ENCODE results near the gene SKIC2.
"Not testable (repeated sequence)": the region's sequence is repeated elsewhere in the genome, so short reads cannot be mapped to it uniquely, and the experiment has no call there.

SKIC2 gene

DNA sequence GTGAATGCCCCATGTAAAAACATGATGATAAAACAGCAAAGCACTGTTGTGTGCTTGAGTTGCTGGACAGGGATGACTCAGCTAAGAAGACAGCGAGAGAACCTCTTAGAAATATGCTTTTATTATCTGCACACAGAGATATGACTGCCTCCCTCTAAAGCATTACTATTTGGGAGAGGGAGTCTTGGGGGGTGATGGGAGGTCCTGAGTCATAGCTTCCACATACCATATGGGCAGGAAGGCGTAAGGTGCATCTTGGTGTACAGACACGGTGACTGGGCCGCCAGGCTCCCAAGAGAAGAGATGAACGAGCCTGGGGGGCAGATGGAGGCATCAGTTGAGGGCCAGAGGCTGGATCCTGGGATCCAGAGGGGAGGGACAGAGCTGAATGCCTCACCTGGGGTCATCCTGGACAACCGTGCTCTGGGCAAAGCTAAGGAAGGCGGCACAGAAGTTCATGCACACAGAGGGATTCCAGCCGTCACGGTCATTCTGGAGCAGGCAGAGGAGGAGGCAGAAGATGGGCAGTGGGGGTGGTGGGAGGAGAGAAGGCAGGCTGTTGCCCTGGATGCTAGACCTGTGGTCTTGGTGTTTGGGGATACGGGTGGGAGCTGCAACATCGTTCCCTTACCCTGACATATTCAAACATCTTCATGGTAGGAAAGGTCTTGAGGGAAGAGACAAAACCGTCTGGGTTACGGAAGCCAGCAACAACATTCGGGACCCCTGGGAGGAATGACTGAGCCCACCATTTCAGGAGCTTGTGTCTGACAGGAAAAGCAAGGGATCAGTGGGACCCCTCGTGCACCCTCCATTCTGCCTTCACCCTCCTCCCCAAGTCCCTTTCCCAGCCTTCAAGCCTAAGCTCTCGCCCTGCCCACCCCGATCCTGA lies 11.0 kb downstream of the SKIC2 start:
- no peak for DNase-seq (ENCODE audit: low read depth)

DNA sequence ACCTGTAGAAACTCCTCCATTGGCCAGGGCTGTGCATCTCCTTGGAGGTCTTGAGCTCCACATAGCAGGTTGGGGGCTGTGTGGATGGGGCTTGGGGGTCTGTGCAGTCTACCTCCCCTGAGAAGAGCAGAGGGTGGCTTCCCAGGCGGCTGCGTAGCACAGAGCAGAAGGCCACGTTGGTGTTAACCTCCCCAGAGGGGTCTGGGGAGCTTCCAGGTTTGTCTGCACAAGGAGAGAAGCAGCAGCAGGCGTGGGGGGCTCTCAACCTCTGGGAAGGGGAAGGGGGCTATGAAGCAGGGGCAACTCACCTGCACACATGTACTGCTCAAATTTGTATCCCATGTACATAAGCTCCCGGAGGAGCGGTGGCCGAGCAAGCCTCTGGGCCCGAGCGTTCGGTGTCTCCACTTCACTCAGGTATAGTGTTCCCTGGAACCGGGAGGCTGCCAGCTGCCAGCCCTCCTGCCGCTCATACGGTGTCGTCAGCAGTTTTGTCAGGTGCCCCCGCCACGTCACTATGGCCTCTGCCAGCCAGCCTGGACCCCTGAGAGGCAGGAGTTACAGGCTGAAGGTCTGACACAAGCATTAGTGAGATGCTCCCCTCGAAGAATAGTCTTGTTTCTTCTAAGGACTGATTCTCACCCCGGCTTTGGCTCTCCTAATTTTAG lies 11.8 kb downstream of the SKIC2 start:
- no peak for DNase-seq (ENCODE audit: low read depth)

DNA sequence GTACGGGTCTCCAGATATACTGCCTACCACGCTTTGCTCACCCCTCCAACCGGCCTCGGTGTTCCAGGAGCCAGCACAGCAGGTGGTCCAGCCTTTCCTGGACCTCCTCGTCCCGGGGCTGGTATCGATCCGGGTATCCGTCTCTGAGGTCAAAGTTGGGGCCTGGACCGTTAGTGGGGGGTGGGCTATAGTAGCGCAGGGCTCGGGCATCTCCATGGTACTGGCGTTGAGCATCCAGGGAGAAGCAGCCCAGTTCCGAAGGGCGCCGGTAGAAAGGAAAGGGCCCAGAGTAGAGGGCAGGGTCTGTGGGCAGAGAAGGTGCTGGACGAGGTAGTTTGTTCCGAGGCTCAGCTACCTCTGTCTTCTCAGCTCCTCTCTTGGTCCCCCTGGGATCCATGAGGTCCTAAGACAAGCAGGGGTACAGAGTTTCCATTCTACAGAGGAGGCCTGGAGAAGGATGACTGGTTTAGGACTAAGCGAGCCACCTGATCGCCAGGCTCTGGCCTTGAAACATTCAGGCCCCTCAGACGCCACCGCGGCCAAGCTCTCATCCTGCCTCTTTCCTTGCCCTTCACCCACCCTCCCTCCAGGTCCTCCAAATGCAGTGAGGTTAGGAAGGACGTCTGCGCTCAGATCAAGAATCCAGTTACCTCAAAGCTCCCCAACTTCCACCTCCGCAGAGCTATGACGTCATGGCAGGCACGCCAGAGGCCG lies 12.5 kb downstream of the SKIC2 start:
- no peak for DNase-seq (ENCODE audit: low read depth)

DNA sequence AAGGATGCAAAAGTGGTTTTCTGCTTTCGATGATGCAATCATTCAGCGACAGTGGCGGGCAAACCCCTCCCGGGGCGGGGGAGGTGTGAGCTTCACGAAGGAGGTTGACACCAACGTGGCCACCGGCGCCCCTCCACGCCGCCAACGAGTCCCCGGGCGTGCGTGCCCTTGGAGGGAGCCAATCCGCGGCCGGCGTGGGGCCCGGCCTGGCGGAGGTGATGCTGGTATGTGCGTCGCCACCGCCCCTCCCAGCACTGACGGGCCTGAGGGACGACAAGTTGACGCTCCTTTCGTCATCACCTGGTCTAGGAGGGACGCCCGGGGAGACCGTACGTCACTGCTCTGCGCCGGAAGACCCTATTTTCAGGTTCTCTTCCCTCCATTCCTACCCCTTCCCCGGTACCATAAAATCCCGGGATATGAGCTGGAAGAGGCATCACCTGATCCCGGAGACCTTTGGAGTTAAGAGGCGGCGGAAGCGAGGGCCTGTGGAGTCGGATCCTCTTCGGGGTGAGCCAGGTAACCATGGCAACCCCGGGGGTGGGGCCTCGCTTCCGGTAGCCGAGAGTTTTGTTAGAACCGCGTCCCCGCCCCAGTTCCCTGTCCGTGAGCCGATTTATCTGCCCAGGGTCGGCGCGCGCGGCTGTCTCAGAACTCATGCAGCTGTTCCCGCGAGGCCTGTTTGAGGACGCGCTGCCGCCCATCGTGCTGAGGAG lies 13.2 kb downstream of the SKIC2 start, which contains the start of gene DXO:
Gene DXO (minus strand): TSS at position 146 of the 716 bp plus-strand sequence. CDS start 463 bp downstream, outside the sequence.
- DNase-seq (ENCODE audit: low read depth): peak; percentile 96

DNA sequence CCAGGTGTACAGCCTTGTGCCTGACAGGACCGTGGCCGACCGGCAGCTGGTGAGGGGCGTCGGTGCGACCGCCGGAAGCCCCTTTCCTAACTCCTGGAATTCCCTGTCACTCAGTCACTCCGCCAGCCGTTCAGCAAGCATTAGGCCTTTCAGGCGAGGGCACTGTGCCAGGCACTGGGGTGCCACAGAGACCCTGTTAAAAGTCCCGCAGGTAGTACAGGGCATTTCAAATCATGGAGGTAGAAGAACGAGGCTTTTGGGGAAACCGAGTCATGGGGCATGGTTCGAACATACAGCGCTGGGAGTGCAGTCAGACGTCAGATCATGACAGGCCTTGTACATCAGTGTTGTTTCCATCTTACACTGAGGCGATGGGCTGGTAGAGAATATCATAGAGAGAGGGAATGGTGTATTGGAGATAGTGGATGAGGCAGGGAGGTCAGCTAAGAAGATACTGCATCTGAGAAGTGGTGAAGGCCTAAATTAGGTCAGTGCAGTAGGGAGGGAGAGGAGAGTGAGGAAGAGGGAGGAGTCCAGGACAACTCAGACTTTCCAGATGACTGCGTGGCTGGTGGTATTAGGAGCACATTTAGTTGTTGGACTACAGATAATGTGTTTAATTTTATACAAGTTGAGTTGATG lies 13.9 kb downstream of the SKIC2 start:
- DNase-seq (ENCODE audit: low read depth): peak; percentile 31

DNA sequence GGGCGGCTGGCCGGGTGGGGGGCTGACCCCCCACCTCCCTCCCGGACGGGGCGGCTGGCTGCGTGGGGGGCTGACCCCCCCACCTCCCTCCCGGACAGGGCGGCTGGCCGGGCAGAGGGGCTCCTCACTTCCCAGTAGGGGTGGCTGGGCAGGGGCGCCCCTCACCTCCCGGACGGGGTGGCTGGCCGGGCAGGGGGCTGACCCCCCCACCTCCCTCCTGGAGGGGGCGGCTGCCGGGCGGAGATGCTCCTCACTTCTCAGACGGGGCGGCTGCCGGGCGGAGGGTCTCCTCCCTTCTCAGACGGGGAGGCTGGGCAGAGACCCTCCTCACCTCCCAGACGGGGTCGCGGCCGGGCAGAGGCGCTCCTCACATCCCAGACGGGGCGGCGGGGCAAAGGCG lies 17.1 kb downstream of the SKIC2 start:
- DNase-seq (ENCODE audit: low read depth): not testable (repeated sequence)

DNA sequence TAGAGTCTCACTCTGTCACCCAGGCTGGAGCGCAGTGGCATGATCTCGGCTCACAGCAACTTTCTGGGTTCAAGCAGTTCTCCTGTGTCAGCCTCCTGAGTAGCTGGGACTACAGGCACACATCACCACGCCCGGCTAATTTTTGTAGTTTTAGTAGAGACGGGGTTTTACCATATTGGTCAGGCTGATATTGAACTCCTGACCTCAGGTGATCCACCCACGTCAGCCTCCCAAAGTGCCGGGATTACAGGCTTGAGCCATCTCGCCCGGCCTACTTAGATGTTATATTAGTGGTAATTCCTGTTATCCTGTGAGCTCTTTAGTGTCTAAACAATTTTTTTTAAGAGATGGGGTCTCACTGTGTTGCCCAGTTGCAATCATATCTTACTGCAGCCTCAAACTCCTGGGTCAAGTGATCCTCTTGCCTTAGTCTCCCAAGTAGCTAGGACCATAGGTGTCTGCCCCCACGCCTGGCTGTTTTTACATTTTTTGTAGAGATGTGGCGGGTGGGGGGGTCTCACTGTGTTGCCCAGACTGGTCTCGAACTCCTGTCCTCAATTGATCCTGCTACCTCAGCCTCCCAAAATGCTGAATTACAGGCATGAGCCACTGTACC lies 18.9 kb downstream of the SKIC2 start:
- no peak for DNase-seq (ENCODE audit: low read depth)

DNA sequence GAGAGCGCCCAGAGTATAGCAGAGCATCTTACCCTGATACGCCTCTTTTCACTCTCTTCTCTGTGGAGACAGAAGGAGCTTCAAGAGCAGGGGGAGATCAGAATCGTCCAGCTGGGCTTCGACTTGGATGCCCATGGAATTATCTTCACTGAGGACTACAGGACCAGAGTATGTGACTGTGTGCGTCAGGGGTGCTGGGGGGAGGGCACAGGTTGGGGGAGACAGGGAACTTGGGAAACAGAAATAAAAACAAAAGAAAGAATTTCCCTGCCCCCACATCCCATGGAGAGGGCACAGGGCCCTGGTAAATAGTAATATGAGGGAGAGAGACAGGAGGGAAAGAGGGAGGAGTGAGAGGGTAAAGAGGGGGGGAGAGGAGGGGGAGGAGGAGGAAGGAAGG lies 19.9 kb downstream of the SKIC2 start:
- no peak for DNase-seq (ENCODE audit: low read depth)

DNA sequence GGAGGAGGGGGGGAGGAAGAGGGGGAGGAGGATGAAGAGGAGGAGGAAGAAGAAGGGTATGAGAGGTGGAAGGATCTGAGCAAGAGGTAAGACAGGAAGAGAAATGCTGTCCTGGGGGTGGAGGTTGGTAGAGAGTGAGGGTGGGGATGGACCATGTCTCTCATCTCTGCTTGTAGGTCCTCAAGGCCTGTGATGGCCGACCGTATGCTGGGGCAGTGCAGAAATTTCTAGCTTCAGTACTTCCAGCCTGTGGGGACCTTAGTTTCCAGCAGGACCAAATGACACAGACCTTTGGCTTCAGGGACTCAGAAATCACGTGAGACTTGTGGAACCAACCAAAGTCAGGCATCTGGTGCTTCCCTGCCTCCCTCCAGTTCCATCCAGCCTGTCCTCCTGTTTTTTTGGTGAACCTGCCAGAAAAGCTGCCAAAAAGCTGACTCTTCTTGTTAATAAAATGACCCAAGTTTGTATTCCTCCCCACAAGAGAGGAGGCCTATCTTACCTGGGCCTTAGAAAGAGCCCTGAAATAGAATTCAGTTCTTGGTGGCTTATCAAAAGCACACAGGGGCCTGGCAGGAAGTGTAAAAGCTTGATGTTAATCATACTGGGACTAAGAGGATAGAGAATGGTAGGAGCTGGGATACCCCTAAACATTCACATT lies 20.4 kb downstream of the SKIC2 start:
- no peak for DNase-seq (ENCODE audit: low read depth)

DNA sequence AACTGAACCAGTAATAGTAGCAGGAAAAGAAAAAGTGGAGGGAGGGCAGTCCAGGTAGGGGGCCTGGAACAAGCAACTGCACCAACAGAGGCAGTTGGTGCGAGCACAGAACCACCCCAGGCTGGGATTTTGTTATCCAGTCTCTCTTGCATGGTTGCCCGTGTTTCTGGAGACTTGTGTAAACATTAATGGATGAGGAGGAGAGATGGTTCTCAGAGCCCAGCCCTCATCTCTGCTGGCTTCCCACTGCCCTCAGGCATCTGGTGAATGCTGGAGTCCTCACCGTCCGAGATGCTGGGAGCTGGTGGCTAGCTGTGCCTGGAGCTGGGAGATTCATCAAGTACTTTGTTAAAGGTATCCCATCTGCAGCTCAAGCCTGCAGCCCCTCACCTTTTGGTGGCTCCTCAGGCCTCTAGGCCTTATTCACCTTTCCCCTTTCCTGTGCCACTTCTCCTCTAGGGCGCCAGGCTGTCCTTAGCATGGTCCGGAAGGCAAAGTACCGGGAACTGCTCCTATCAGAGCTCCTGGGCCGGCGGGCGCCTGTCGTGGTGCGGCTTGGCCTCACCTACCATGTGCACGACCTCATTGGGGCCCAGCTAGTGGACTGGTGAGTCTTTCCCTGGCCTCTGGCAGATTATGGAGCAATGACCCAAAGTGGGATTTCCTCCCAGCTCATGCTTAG lies 21.4 kb downstream of the SKIC2 start:
- not testable (repeated sequence) for DNase-seq (ENCODE audit: low read depth)

DNA sequence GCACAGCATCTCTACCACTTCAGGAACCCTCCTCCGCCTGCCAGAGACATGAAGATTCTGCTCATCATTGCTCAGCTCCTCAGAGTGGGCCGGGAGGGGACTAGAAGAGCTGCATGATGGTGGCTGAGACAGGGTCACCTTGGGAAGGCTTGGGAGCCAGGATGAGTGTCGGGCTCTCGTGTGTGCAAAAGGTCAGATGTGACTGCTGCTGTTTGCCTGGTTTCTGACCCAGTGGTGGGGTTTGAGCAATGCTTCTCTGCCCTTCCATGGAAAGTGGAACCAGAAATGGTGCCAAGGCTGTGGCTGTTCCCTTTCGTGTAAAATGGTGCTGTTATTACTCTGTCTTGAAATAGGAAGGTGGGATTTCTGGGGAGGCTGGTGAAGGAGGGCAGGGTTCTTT lies 22.0 kb downstream of the SKIC2 start:
- not testable (repeated sequence) for DNase-seq (ENCODE audit: low read depth)

DNA sequence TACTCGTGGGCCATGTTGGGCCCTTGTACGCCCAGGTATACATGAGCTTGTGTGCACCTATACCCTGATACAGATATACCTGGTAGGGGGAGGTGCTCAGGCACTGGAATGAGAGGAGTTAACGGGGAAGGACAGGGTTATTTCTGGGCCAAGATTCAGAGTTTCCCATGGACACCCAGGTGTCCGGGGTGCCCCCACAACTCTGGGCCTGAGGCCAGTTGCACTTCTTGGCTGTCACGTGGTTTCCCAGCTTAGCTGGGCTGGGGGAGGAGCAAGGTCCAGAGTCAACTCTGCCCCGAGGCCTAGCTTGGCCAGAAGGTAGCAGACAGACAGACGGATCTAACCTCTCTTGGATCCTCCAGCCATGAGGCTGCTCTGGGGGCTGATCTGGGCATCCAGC lies 22.8 kb downstream of the SKIC2 start, which contains the start of gene C4A:
Gene C4A (plus strand): TSS at position 314 of the 400 bp plus-strand sequence. CDS start 51 bp downstream, at position 365.
- DNase-seq (ENCODE audit: low read depth): not testable (repeated sequence)

DNA sequence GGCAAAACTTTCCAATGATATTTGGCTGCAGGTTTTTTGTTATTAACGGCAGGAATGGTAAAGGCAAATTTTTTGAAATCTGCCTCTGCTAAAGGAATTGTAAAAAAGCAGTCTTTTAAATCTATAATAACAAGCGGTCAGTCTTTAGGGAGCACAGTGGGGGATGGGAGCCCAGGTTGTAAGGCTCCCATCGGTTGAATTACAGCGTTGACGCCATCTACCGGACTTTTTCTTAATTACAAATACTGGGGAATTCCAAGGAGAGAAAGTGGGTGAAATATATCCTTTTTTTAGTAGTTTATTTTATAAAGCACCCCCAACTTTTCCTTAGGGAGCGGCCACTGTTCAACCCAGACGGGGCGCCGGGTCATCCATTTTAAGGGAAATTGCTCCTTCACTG lies 30.4 kb downstream of the SKIC2 start:
- not testable (repeated sequence) for DNase-seq (ENCODE audit: low read depth)

DNA sequence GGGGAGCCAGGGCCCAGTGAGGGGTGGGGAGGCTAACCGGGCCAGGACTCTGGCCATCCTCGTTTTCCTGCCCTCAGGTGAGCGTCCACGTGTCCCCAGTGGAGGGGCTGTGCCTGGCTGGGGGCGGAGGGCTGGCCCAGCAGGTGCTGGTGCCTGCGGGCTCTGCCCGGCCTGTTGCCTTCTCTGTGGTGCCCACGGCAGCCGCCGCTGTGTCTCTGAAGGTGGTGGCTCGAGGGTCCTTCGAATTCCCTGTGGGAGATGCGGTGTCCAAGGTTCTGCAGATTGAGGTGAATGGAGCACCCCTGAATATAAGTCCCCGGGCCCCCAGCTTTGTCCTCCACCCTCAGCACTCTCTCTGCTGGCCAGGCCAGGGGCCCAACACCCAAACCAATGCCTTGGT lies 35.4 kb downstream of the SKIC2 start:
- not testable (repeated sequence) for DNase-seq (ENCODE audit: low read depth)

DNA sequence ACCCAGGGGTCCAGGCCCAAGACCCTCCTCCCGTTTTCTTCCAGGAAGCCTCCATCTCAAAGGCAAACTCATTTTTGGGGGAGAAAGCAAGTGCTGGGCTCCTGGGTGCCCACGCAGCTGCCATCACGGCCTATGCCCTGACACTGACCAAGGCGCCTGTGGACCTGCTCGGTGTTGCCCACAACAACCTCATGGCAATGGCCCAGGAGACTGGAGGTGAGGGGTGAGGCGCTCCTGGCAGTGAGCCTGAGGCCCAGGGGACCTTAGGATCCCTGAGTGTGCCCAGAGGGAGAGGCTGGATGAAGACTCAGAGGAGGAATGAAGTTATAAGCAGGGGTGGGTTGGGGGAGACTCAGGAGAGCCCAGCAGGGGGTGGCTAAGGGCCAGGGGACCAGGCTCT lies 37.4 kb downstream of the SKIC2 start:
- not testable (repeated sequence) for DNase-seq (ENCODE audit: low read depth)

DNA sequence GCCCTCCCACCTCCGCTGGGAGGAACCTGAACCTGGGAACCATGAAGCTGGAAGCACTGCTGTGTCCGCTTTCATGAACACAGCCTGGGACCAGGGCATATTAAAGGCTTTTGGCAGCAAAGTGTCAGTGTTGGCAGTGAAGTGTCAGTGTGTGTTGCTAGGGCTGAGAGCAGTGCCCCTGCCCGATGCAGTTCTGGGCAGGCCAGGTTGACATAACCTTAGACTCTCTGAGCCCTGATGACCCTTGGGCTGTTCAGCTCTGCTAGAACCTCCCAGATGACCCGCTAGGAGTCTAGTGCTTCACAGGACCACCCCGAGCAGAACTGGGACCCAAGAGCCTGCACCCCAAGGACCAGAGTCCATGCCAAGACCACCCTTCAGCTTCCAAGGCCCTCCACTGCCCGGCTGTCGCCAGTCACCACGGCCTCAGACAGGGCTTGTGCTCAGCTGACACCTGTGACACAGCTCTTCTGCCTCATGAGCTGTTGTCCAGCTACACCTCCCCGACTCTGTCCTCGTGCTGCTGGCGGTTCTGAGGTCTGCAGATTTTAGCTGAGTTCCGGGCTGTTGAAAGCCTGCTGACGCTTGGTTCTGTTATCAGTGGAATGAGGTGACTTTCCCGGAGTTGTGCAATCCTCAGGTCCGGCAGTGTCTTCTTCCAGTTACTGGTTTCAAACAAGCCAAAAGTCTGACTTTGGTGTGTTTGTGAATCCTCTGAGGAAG lies 43.7 kb downstream of the SKIC2 start:
- not testable (repeated sequence) for DNase-seq (ENCODE audit: low read depth)

DNA sequence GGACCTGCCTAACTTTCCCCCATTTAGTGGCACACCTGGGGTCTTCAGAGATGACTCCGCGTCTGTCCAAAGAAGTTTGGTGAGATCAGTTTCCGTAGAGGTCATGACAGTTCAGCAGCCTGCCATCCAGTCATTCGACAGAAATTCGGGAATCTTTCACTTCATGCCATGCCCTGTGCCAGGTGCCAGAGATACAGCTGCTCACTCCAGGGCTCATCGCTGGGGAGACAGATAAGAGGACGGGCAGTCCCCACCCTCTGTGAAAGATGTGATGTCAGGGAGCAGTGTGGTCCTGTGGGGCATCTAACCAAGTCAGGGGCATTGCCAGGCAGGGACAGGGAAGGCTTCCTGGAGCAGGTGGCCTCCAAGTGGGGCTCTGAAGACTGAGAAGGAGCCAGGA lies 44.3 kb downstream of the SKIC2 start:
- not testable (repeated sequence) for DNase-seq (ENCODE audit: low read depth)

DNA sequence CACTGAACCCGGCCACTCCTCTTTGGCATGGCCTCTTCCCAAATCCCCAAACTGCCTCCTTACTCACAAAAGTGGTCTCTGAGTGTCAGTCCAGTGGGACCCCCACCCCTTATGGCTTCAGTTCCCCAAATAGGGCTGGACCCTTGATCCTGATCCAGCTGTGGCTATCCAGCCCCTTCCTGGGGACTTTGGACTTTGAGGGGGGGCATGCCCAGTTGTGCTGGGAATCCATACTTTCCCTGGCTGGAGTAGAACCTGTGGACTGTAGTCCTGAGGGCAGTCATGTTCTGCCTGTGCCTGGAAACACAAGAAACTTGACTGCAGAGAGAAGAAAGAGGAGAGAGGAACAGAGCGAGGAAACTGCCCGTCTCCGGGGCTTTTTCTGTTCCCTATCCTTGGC lies 45.4 kb downstream of the SKIC2 start:
- not testable (repeated sequence) for DNase-seq (ENCODE audit: low read depth)
